ENCODE measurements around the gene LILRB2.
"Not testable (repeated sequence)": the region's sequence is repeated elsewhere in the genome, so short reads cannot be mapped to it uniquely, and the experiment has no call there.

Gene LILRB2

GRCh38 chr19:54281007-54281728 lies at the start of gene LILRB2:
Gene LILRB2, minus strand, starts transcription at chr19:54281110. Its CDS starts 614 bp downstream, at chr19:54280496.
- no peak for ATAC-seq
- TF ChIP-seq ZFP3 (CRISPR knock-in tag; IDR thresholded peaks at IDR 0.05) (no peak), ZFP30 (CRISPR knock-in tag; IDR thresholded peaks at IDR 0.05) (no peak), RARB (CRISPR knock-in tag; IDR thresholded peaks at IDR 0.05) (no peak), TOX (CRISPR knock-in tag; IDR thresholded peaks at IDR 0.05; ENCODE audit: borderline replicate concordance) (no peak), PATZ1 (CRISPR knock-in tag; IDR thresholded peaks at IDR 0.05; ENCODE audit: borderline replicate concordance) (no peak), ZNF70 (CRISPR knock-in tag; IDR thresholded peaks at IDR 0.05) (no peak), SNAI2 (CRISPR knock-in tag; IDR thresholded peaks at IDR 0.05) (no peak), BACH2 (CRISPR knock-in tag; IDR thresholded peaks at IDR 0.05; ENCODE audit: borderline replicate concordance) (no peak), ARNTL (CRISPR knock-in tag; IDR thresholded peaks at IDR 0.05; ENCODE audit: borderline replicate concordance, low read depth) (no peak), CSRNP3 (CRISPR knock-in tag; IDR thresholded peaks at IDR 0.05) (no peak), ZC3H10 (CRISPR knock-in tag; IDR thresholded peaks at IDR 0.05) (no peak), ISL1 (CRISPR knock-in tag; IDR thresholded peaks at IDR 0.05) (no peak), ZNF565 (CRISPR knock-in tag; conservative IDR thresholded peaks at IDR 0.05; ENCODE audit: low read depth) (no peak), CSDC2 (CRISPR knock-in tag; IDR thresholded peaks at IDR 0.05) (no peak), TCF4 (CRISPR knock-in tag; IDR thresholded peaks at IDR 0.05; ENCODE audit: borderline replicate concordance) (no peak)

- TF ChIP-seq ZNF565 (CRISPR knock-in tag; conservative IDR thresholded peaks at IDR 0.05; ENCODE audit: low read depth) (no peak), TOX (CRISPR knock-in tag; IDR thresholded peaks at IDR 0.05; ENCODE audit: borderline replicate concordance) (no peak), ARNTL (CRISPR knock-in tag; IDR thresholded peaks at IDR 0.05; ENCODE audit: borderline replicate concordance, low read depth) (no peak), CSDC2 (CRISPR knock-in tag; IDR thresholded peaks at IDR 0.05) (no peak), POU6F1 (CRISPR knock-in tag; IDR thresholded peaks at IDR 0.05; ENCODE audit: borderline replicate concordance, low read depth) (no peak), BACH2 (CRISPR knock-in tag; IDR thresholded peaks at IDR 0.05; ENCODE audit: borderline replicate concordance) (no peak), GLIS3 (CRISPR knock-in tag; IDR thresholded peaks at IDR 0.05) (no peak), PPARA (CRISPR knock-in tag; IDR thresholded peaks at IDR 0.05; ENCODE audit: borderline replicate concordance) (no peak), ZFP3 (CRISPR knock-in tag; IDR thresholded peaks at IDR 0.05) (no peak), CSRNP3 (CRISPR knock-in tag; IDR thresholded peaks at IDR 0.05) (no peak), PATZ1 (CRISPR knock-in tag; IDR thresholded peaks at IDR 0.05; ENCODE audit: borderline replicate concordance) (no peak), ZC3H10 (CRISPR knock-in tag; IDR thresholded peaks at IDR 0.05) (no peak), RARB (CRISPR knock-in tag; IDR thresholded peaks at IDR 0.05) (no peak), OSR1 (CRISPR knock-in tag; IDR thresholded peaks at IDR 0.05) (no peak)
- no peak for ATAC-seq
Observed at GRCh38 chr19:54329476-54330165, 48.7 kb upstream of the LILRB2 start.

GRCh38 chr19:54328781-54329180 lies 47.9 kb upstream of the LILRB2 start:
- not testable (repeated sequence) for ATAC-seq
